Natural killer cell (primary cell): ENCODE results near the gene ANKRD29. TPM values are rescaled to one million over a fixed set of nuclear protein-coding genes. Genes with fewer than 3 reads are reported as not detected.

Source experiments
- ATAC-seq, 3 donors: fragments of 150-1000 bp in 2 of 3; fragments of 200-7000 bp in 1 of 3; cut with Tn5 transposase; 1 replicate in 1 of 3; 2 replicates in 2 of 3; pipeline ENCODE4 v1.10.0; 2021; ENCODE audit warnings: mild to moderate bottlenecking in 2 of 3, moderate library complexity in 2 of 3
- DNase-seq, 2 donors: peaks; one replicate each; pipeline versions ENCODE4 v3.0.0 to v3.0.0-alpha.2; 2013 to 2021; ENCODE audit warnings: mixed read lengths in 1 of 2
- H3K27ac ChIP-seq: one replicate; pipeline ENCODE4 v1.5.1; 2013; ENCODE audit warnings: mild to moderate bottlenecking, low read length
- H3K27me3 ChIP-seq: one replicate; pipeline ENCODE4 v1.6.1; 2013; ENCODE audit warnings: low read length; ENCODE audit not compliant: control insufficient read depth, insufficient read depth
- H3K36me3 ChIP-seq: one replicate; pipeline ENCODE4 v1.6.1; 2013; ENCODE audit warnings: low read length; ENCODE audit not compliant: control insufficient read depth, insufficient read depth
- H3K4me1 ChIP-seq: one replicate; pipeline ENCODE4 v1.6.1; 2013; ENCODE audit warnings: low read length; ENCODE audit not compliant: control insufficient read depth, insufficient read depth
- H3K4me3 ChIP-seq: one replicate; pipeline ENCODE4 v1.5.1; 2013; ENCODE audit warnings: low read length
- H3K9me3 ChIP-seq: one replicate; pipeline ENCODE4 v1.6.1; 2013; ENCODE audit warnings: low read length; ENCODE audit not compliant: control insufficient read depth, insufficient read depth
- H3K27ac Mint-ChIP-seq, 2 donors: one replicate each; pipeline ENCODE4 v1.8.0; 2022; ENCODE audit warnings: mild to moderate bottlenecking in 2 of 2, mixed read lengths in 2 of 2, moderate library complexity in 1 of 2
- H3K27me3 Mint-ChIP-seq, 2 donors: one replicate each; pipeline ENCODE4 v1.8.0; 2022; ENCODE audit warnings: low read depth in 2 of 2, mixed read lengths in 2 of 2
- H3K36me3 Mint-ChIP-seq: one replicate; pipeline ENCODE4 v1.8.0; 2022; ENCODE audit warnings: mixed read lengths
- H3K4me1 Mint-ChIP-seq, 2 donors: one replicate each; pipeline ENCODE4 v1.8.0; 2022; ENCODE audit warnings: mixed read lengths in 2 of 2
- H3K4me3 Mint-ChIP-seq: one replicate; pipeline ENCODE4 v1.8.0; 2022; ENCODE audit warnings: mild to moderate bottlenecking, moderate library complexity, mixed read lengths
- H3K9me3 Mint-ChIP-seq, 2 donors: one replicate each; pipeline ENCODE4 v1.8.0; 2022; ENCODE audit warnings: mixed read lengths in 2 of 2
- WGBS: methylation state at CpG from one replicate; pipeline ENCODE4 v1.1.7; 2013; ENCODE audit warnings: missing lambda C conversion rate; ENCODE audit not compliant: insufficient coverage; 5-methylcytosine and 5-hydroxymethylcytosine counted together
- intact Hi-C: fragments of 100-400 bp; cut with micrococcal nuclease; formaldehyde crosslinking; loops from one replicate; pipeline ENCODE4 v1.14.2; 2022
- total RNA-seq, 4 donors: library from RNA; stranded (reverse); fragments of 120-200 nt in 1 of 4; gene quantifications; one replicate each; pipeline versions ENCODE4 v1.2.3 to v1.2.4, GENCODE V29; 2013 to 2022
- TF ChIP-seq, protein P1 (sequence below): fragments of 200-600 bp; IDR thresholded peaks from one replicate; pipeline ENCODE4 v1.8.0; 2022; ENCODE audit warnings: antibody characterized with exemption

The ANKRD29 gene
- total RNA-seq, 3 donors from 2014 or later (not counting 1 experiment from before 2014, with no cell fraction given), result 0.35 to 0.45 TPM; not detected in 1

DNA sequence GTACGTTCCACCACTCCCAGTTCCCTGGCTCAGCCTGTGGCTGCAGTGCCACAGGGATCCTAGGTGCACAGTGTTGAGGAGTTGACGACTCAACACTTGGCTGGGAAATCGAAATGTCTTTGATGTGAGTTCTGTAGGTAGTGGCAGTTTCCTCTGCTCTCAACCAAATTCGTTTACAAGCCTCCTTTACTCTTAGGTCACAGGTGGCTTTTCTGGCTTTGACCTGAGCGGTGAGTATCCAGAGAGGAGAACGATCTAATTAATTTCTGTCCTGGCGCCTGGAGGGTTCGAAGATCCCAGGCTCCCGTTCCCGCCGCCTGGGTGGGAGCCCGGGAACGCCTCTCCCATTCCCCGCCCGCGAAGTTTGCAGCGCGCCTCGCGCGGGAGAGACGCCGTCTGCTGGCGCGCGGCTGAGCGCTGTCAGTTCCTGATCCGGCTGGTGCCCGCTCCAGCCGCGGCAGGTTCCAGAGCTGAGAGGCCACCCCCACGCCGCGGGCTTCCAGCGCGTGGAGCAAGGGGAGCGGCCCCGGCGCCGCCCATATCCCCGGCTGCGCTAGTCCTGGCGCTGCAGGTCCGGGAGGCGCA is 26.4 kb upstream of the ANKRD29 start, which contains the start of gene LAMA3:
Gene LAMA3 (plus strand): TSS at position 423 of the 585 bp plus-strand sequence. CDS start 231 bp downstream, outside the sequence.
- H3K4me1 ChIP-seq, result peaks cover 16% of the 10 kb centered on the region
- TF ChIP-seq, protein P1, sequence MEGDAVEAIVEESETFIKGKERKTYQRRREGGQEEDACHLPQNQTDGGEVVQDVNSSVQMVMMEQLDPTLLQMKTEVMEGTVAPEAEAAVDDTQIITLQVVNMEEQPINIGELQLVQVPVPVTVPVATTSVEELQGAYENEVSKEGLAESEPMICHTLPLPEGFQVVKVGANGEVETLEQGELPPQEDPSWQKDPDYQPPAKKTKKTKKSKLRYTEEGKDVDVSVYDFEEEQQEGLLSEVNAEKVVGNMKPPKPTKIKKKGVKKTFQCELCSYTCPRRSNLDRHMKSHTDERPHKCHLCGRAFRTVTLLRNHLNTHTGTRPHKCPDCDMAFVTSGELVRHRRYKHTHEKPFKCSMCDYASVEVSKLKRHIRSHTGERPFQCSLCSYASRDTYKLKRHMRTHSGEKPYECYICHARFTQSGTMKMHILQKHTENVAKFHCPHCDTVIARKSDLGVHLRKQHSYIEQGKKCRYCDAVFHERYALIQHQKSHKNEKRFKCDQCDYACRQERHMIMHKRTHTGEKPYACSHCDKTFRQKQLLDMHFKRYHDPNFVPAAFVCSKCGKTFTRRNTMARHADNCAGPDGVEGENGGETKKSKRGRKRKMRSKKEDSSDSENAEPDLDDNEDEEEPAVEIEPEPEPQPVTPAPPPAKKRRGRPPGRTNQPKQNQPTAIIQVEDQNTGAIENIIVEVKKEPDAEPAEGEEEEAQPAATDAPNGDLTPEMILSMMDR, result no peak
- Mint-ChIP-seq H3K36me3 (no peaks in the 10 kb centered on the region), H3K27me3 (peaks cover 39 to 48% of the 10 kb centered on the region in 2 donors), H3K4me1 (peaks cover 0 to 7% of the 10 kb centered on the region in 2 donors), H3K9me3 (no peaks in the 10 kb centered on the region), H3K27ac (no peak within 1 kb of the TSS), H3K4me3 (peak within 1 kb of the TSS; percentile 25)
- no peak within 1 kb of the TSS for H3K27ac ChIP-seq
- H3K36me3 ChIP-seq, result no peaks in the 10 kb centered on the region
- no peak within 1 kb of the TSS for H3K4me3 ChIP-seq
- intact Hi-C loops, result no loop called here
- H3K9me3 ChIP-seq, result no peaks in the 10 kb centered on the region
- H3K27me3 ChIP-seq, result peaks cover 24% of the 10 kb centered on the region
- WGBS, result under 1% methylated on average over 45 of the region's 45 CpGs
- peak; percentile 18 to 53 for DNase-seq
- peak; percentile 54 to 72 (median 61) for ATAC-seq

GRCh38 chr18:23688528-23688927 is 25.8 kb upstream of the ANKRD29 start:
- TF ChIP-seq, protein P1, result no peak
- WGBS, result 59% methylated on average over 4 of the region's 5 CpGs
- H3K36me3 Mint-ChIP-seq, result no peaks in the 10 kb centered on the region
- intact Hi-C loops, result no loop called here
- H3K4me3 Mint-ChIP-seq, result no peak overlapping the region
- H3K9me3 Mint-ChIP-seq, result no peaks in the 10 kb centered on the region
- Histone ChIP-seq H3K27ac (no peak overlapping the region), H3K27me3 (peaks cover 19% of the 10 kb centered on the region), H3K4me1 (peaks cover 16% of the 10 kb centered on the region), H3K9me3 (no peaks in the 10 kb centered on the region), H3K4me3 (no peak overlapping the region), H3K36me3 (no peaks in the 10 kb centered on the region)
- DNase-seq, result no peak
- peaks cover 0 to 7% of the 10 kb centered on the region in 2 donors for H3K4me1 Mint-ChIP-seq
- no peak overlapping the region for H3K27ac Mint-ChIP-seq
- no peak for ATAC-seq
- H3K27me3 Mint-ChIP-seq, result peaks cover 37 to 45% of the 10 kb centered on the region in 2 donors

DNA sequence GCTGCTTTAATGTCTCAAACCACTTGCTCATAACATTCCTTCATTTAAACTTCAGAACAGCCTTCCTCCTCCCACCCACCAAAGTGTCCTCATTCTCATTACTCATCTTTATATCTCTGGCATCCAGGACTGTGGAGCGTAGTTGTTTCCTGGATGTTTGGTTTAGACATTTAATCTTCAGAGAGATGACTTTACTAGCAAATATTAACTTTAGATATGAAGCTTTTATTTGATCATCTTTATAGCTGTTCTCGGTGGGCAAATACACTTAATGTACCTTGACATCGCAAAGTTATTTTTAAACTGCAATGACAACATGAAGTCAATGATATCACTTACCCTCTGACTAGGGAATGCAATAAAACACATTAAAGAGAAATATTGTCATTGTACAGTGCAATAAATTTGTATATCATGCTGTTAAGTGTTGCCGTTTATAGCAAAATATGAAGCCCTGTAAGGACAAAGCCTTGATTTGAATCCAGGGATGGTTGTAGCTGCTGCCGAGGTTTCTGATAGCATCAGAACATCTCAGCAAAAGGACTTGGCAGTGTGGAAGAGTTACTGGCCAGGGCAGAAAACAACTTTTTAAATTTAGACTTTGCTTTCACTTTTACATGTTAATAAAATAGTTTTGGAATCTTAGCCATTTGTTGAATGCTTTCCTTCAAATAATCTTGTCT is 21.9 kb upstream of the ANKRD29 start:
- H3K36me3 Mint-ChIP-seq, result no peaks in the 10 kb centered on the region
- H3K4me1 ChIP-seq, result peaks cover 7% of the 10 kb centered on the region
- intact Hi-C loops, result no loop called here
- no peak overlapping the region for H3K4me3 ChIP-seq
- no peak overlapping the region for H3K4me3 Mint-ChIP-seq
- TF ChIP-seq, protein P1, result no peak
- H3K36me3 ChIP-seq, result no peaks in the 10 kb centered on the region
- H3K27me3 Mint-ChIP-seq, result peaks cover 34 to 60% of the 10 kb centered on the region in 2 donors
- peaks cover 14% of the 10 kb centered on the region for H3K27me3 ChIP-seq
- H3K27ac Mint-ChIP-seq, result no peak overlapping the region
- no peaks in the 10 kb centered on the region for H3K9me3 Mint-ChIP-seq
- no peak overlapping the region for H3K27ac ChIP-seq
- 88% methylated on average over 5 of the region's 5 CpGs for WGBS
- no peaks in the 10 kb centered on the region for H3K4me1 Mint-ChIP-seq
- DNase-seq, result no peak
- no peaks in the 10 kb centered on the region for H3K9me3 ChIP-seq
- ATAC-seq, result no peak
